Right lobe of liver (tissue), 6 donors: ENCODE data around the gene HEPHL1. TPM values are rescaled to one million over a fixed set of nuclear protein-coding genes. Genes with fewer than 3 reads are reported as not detected.

Experiments
- ATAC-seq, 4 donors: fragments of 200-7000 bp; cut with Tn5 transposase; one replicate each; pipeline ENCODE4 v1.9.1; 2020; ENCODE audit warnings: mild to moderate bottlenecking in 4 of 4, moderate library complexity in 4 of 4
- DNase-seq, 3 donors: peaks; one replicate each; pipeline ENCODE4 v3.0.0-alpha.2; 2020
- H3K27ac ChIP-seq, 3 donors: fragments of 200-600 bp; one replicate each; pipeline ENCODE4 v1.8.0; 2022
- H3K27me3 ChIP-seq, 2 donors: fragments of 200-600 bp; one replicate each; pipeline ENCODE4 v1.8.0; 2022
- H3K36me3 ChIP-seq, 4 donors: fragments of 200-600 bp; sonication (generic) in 1 of 4; one replicate each; pipeline versions ENCODE4 v1.5.1 to v1.8.0; 2017 to 2022; ENCODE audit warnings: control low read depth in 1 of 4
- H3K4me1 ChIP-seq, 4 donors: fragments of 200-600 bp; sonication (generic) in 1 of 4; one replicate each; pipeline versions ENCODE4 v1.5.1 to v1.8.0; 2017 to 2022; ENCODE audit warnings: control low read depth in 1 of 4
- H3K4me3 ChIP-seq, 3 donors: fragments of 200-600 bp; one replicate each; pipeline ENCODE4 v1.8.0; 2022
- H3K9me3 ChIP-seq, 4 donors: fragments of 200-600 bp; sonication (generic) in 1 of 4; one replicate each; pipeline versions ENCODE4 v1.5.1 to v1.8.0; 2017 to 2022; ENCODE audit warnings: control low read depth in 1 of 4
- CTCF ChIP-seq, 4 donors: fragments of 200-600 bp in 3 of 4; fragments of 450-650 bp in 1 of 4; IDR thresholded peaks; one replicate each; pipeline versions ENCODE4 v1.5.1 to v1.8.0; 2016 to 2022; ENCODE audit warnings: antibody characterized with exemption in 4 of 4, mild to moderate bottlenecking in 2 of 4
- POLR2A ChIP-seq: fragments of 450-650 bp; IDR thresholded peaks from one replicate; pipeline ENCODE4 v1.6.1; 2017; ENCODE audit warnings: antibody characterized with exemption, mild to moderate bottlenecking
- WGBS: methylation state at CpG from one replicate; pipeline ENCODE4 v1.1.6; 2018; ENCODE audit warnings: low coverage, low lambda C conversion rate; ENCODE audit not compliant: insufficient coverage; ENCODE audit errors: missing lambda C conversion rate; 5-methylcytosine and 5-hydroxymethylcytosine counted together
- intact Hi-C, 2 donors: fragments of 100-400 bp; cut with DNase I; formaldehyde crosslinking; loops; one replicate each; pipeline versions ENCODE4 v1.11.2 to v1.14.1; 2022
- total RNA-seq, 6 experiments: library from RNA; depleted of rRNA in 2 of 6; stranded (reverse); fragments of >200 nt in 2 of 6; fragmentation: NEBNext Ultra II Directional in 3 of 6; extraction: Animal tissue kit (Norgen Biotek cat#: 25700) in 3 of 6; gene quantifications; one replicate each; pipeline versions ENCODE4 v1.1.0 to v1.2.4, GENCODE V29; 2016 to 2023
- donor health status: DM: no; HTN: yes; CAD: no.
- donor health status: DM: no; HTN: no; CAD: no.
- donor health status: DM: no; HTN: no; CAD: no.
- donor health status: DM: no; HTN: yes; CAD: no.
- donor health status: DM: no; HTN: yes; CAD: no.

Gene HEPHL1
- total RNA-seq, 6 experiments from 2014 or later: not detected

- Histone ChIP-seq H3K9me3 (no peaks in the 10 kb centered on the region), H3K27me3 (no peaks in the 10 kb centered on the region), H3K4me1 (peaks cover 0 to 34% (median 15%) of the 10 kb centered on the region in 4 donors), H3K27ac (peak overlapping the region; percentile 45 to 94 (median 90)), H3K4me3 (no peak overlapping the region), H3K36me3 (no peaks in the 10 kb centered on the region)
- intact Hi-C loops: no loop called here
- 14% methylated on average over 1 of the region's 1 CpG for WGBS
- TF ChIP-seq CTCF (IDR thresholded peaks at IDR 0.05): no peak
- TF ChIP-seq POLR2A: no peak
- DNase-seq (peak in 1 of 3 donors; percentile 59), ATAC-seq (peak in 2 of 4 donors; percentile 3 to 12)
These were observed 110.6 kb downstream of the HEPHL1 start for GRCh38 chr11:94131718-94132115.

GRCh38 chr11:94132152-94132558, 111.0 kb downstream of the HEPHL1 start:
- no peaks in the 10 kb centered on the region for H3K9me3 ChIP-seq
- 47% methylated on average over 5 of the region's 5 CpGs for WGBS
- DNase-seq (no peak), ATAC-seq (peak in 1 of 4 donors; percentile 5)
- peaks cover 0 to 34% (median 15%) of the 10 kb centered on the region in 4 donors for H3K4me1 ChIP-seq
- TF ChIP-seq CTCF (IDR thresholded peaks at IDR 0.05): no peak
- TF ChIP-seq POLR2A: no peak
- H3K27me3 ChIP-seq: no peaks in the 10 kb centered on the region
- H3K27ac ChIP-seq: peak overlapping the region in 1 of 3 donors; percentile 94
- H3K36me3 ChIP-seq: no peaks in the 10 kb centered on the region
- no peak overlapping the region for H3K4me3 ChIP-seq
- intact Hi-C loops: no loop called here

GRCh38 chr11:94132823-94133408, 111.8 kb downstream of the HEPHL1 start:
- H3K36me3 ChIP-seq: no peaks in the 10 kb centered on the region
- H3K27ac ChIP-seq: peak overlapping the region in 1 of 3 donors; percentile 94
- H3K27me3 ChIP-seq: no peaks in the 10 kb centered on the region
- WGBS: 34% methylated on average over 4 of the region's 4 CpGs
- no peak for TF ChIP-seq CTCF (IDR thresholded peaks at IDR 0.05)
- peak; percentile 49 for TF ChIP-seq POLR2A
- H3K4me3 ChIP-seq: no peak overlapping the region
- no peaks in the 10 kb centered on the region for H3K9me3 ChIP-seq
- peaks cover 0 to 31% (median 15%) of the 10 kb centered on the region in 4 donors for H3K4me1 ChIP-seq
- intact Hi-C loops: no loop called here
- DNase-seq (no peak), ATAC-seq (peak in 3 of 4 donors; percentile 0 to 51 (median 1))

- no peak overlapping the region for H3K27ac ChIP-seq
- intact Hi-C loops: no loop called here
These were observed 112.6 kb downstream of the HEPHL1 start for GRCh38 chr11:94133752-94134151.

More at GRCh38 chr11:94133752-94134151, 112.6 kb downstream of the HEPHL1 start:
- no peaks in the 10 kb centered on the region for H3K9me3 ChIP-seq
- no peaks in the 10 kb centered on the region for H3K36me3 ChIP-seq
- peaks cover 0 to 29% (median 15%) of the 10 kb centered on the region in 4 donors for H3K4me1 ChIP-seq
- no peak for TF ChIP-seq POLR2A
- TF ChIP-seq CTCF (IDR thresholded peaks at IDR 0.05): no peak
- 86% methylated on average over 1 of the region's 4 CpGs for WGBS
- no peaks in the 10 kb centered on the region for H3K27me3 ChIP-seq
- no peak overlapping the region for H3K4me3 ChIP-seq
- DNase-seq (no peak), ATAC-seq (no peak)
